Eye (tissue), 1 donor: Measurements from ENCODE around the gene COPB1.
"Not testable (repeated sequence)": the region's sequence is repeated elsewhere in the genome, so short reads cannot be mapped to it uniquely, and the experiment has no call there.

ENCODE experiments used
- DNase-seq: peaks from one replicate; pipeline ENCODE4 v3.0.0-alpha.2; 2015

Gene COPB1

GRCh38 chr11:14499560-14500180, at the start of gene COPB1:
Gene COPB1 (minus strand): TSS chr11:14499811. CDS start chr11:14498928, 883 bp downstream.
- DNase-seq, result peak; percentile 97

GRCh38 chr11:14547440-14547839, 47.8 kb upstream of the COPB1 start:
- DNase-seq, result no peak

GRCh38 chr11:14546672-14547071, 47.1 kb upstream of the COPB1 start:
- no peak for DNase-seq

- DNase-seq, result no peak
These were observed 45.0 kb upstream of the COPB1 start for GRCh38 chr11:14544611-14545010.

- no peak for DNase-seq
These were observed 43.6 kb upstream of the COPB1 start for GRCh38 chr11:14543260-14543659.

- no peak for DNase-seq
These were observed 42.7 kb upstream of the COPB1 start for GRCh38 chr11:14542324-14542723.

- DNase-seq, result no peak
These were observed 41.8 kb upstream of the COPB1 start for GRCh38 chr11:14541192-14541947.

- peak; percentile 61 for DNase-seq
These were observed 40.4 kb upstream of the COPB1 start for GRCh38 chr11:14539982-14540421.

GRCh38 chr11:14538926-14539554, 39.4 kb upstream of the COPB1 start:
- DNase-seq, result no peak

- no peak for DNase-seq
These were observed 38.8 kb upstream of the COPB1 start for GRCh38 chr11:14538271-14538925.

- DNase-seq, result peak; percentile 56
These were observed 37.6 kb upstream of the COPB1 start for GRCh38 chr11:14537134-14537599.

- DNase-seq, result not testable (repeated sequence)
These were observed 35.6 kb upstream of the COPB1 start for GRCh38 chr11:14535166-14535565.

- DNase-seq, result no peak
These were observed 30.3 kb upstream of the COPB1 start for GRCh38 chr11:14529951-14530350.

GRCh38 chr11:14529321-14529720, 29.7 kb upstream of the COPB1 start:
- no peak for DNase-seq

- no peak for DNase-seq
These were observed 23.2 kb upstream of the COPB1 start for GRCh38 chr11:14522801-14523200.

GRCh38 chr11:14522245-14522644, 22.6 kb upstream of the COPB1 start:
- no peak for DNase-seq

GRCh38 chr11:14520747-14521151, 21.1 kb upstream of the COPB1 start:
- DNase-seq, result no peak

GRCh38 chr11:14519917-14520746, 20.5 kb upstream of the COPB1 start, which contains the start of gene PSMA1:
Gene PSMA1 (minus strand): TSS chr11:14520386. CDS start chr11:14520299, 87 bp downstream.
- peak; percentile 98 for DNase-seq

GRCh38 chr11:14519597-14519916, 19.9 kb upstream of the COPB1 start:
- DNase-seq, result no peak

- no peak for DNase-seq
These were observed 19.2 kb upstream of the COPB1 start for GRCh38 chr11:14518820-14519219.

GRCh38 chr11:14513800-14514199, 14.2 kb upstream of the COPB1 start:
- DNase-seq, result no peak

- no peak for DNase-seq
These were observed 6.9 kb upstream of the COPB1 start for GRCh38 chr11:14506532-14506931.
